HEK293 (cell line): ENCODE results near the gene B4GAT1.
A peak's percentile ranks its signal among the peaks of the same experiment; 100 is the strongest.

ENCODE experiments used
- CTCF ChIA-PET: fragments of 350-600 bp; formaldehyde crosslinking; extraction: SDS; loops from one replicate; lab custom pipeline; 2021; ENCODE audit warnings: antibody characterized with exemption; lab: Yijun Ruan, JAX
- POLR2A ChIA-PET: fragments of 300-600 bp; formaldehyde crosslinking; extraction: SDS; loops from one replicate; lab custom pipeline; 2020; ENCODE audit warnings: antibody characterized with exemption, inconsistent platforms; lab: Yijun Ruan, JAX
- H3K27ac ChIP-seq: fragments of 200-500 bp; sonication (Bioruptor generic); 2 replicates; pipeline ENCODE4 v1.5.1; 2014; ENCODE audit warnings: low read depth, low read length, control low read depth, inconsistent platforms; ENCODE audit errors: extremely low read depth
- H3K36me3 ChIP-seq, 2 experiments: fragments of 200-500 bp in 1 of 2; sonication (Bioruptor generic) in 1 of 2; 1 replicate in 1 of 2; 2 replicates in 1 of 2; pipeline ENCODE4 v1.5.1; 2014 to 2017; ENCODE audit warnings: inconsistent platforms in 2 of 2, low read length in 2 of 2; ENCODE audit not compliant: control insufficient read depth in 2 of 2, insufficient read depth in 1 of 2
- H3K4me1 ChIP-seq: fragments of 200-500 bp; sonication (Bioruptor generic); 2 replicates; pipeline ENCODE4 v1.5.1; 2014; ENCODE audit warnings: mild to moderate bottlenecking, low read length, inconsistent platforms; ENCODE audit not compliant: control insufficient read depth, insufficient read depth
- H3K4me3 ChIP-seq: 2 replicates; pipeline ENCODE4 v1.5.1; 2011; ENCODE audit warnings: low read depth, mild to moderate bottlenecking, control low read depth, low read length, moderate library complexity
- H3K9me3 ChIP-seq: fragments of 200-500 bp; sonication (Bioruptor generic); 2 replicates; pipeline ENCODE4 v1.5.1; 2014; ENCODE audit warnings: low read depth, low read length, inconsistent platforms; ENCODE audit not compliant: control insufficient read depth, insufficient read depth
- GFI1B ChIP-seq: fragments of 450-650 bp; formaldehyde crosslinking; IDR thresholded peaks from 2 replicates; pipeline ENCODE4 v1.5.1; 2016; ENCODE audit warnings: missing biosample characterization, missing genetic modification characterization
- KLF7 ChIP-seq: fragments of 450-650 bp; formaldehyde crosslinking; IDR thresholded peaks from 2 replicates; pipeline ENCODE4 v1.5.1; 2016; ENCODE audit warnings: missing biosample characterization, missing genetic modification characterization, borderline replicate concordance
- KLF8 ChIP-seq: fragments of 450-650 bp; formaldehyde crosslinking; IDR thresholded peaks from 2 replicates; pipeline ENCODE4 v1.5.1; 2016; ENCODE audit warnings: missing biosample characterization, missing genetic modification characterization
- OSR2 ChIP-seq: fragments of 450-650 bp; formaldehyde crosslinking; IDR thresholded peaks from 2 replicates; pipeline ENCODE4 v1.5.1; 2016; ENCODE audit warnings: missing biosample characterization, missing genetic modification characterization
- SALL2 ChIP-seq: fragments of 450-650 bp; formaldehyde crosslinking; IDR thresholded peaks from 2 replicates; pipeline ENCODE4 v1.5.0; 2017; ENCODE audit warnings: missing biosample characterization, mild to moderate bottlenecking, missing genetic modification characterization, borderline replicate concordance
- SP2 ChIP-seq: fragments of 450-650 bp; formaldehyde crosslinking; IDR thresholded peaks from 2 replicates; pipeline ENCODE4 v1.5.1; 2016; ENCODE audit warnings: missing biosample characterization, missing genetic modification characterization
- WT1 ChIP-seq: fragments of 450-650 bp; formaldehyde crosslinking; IDR thresholded peaks from 2 replicates; pipeline ENCODE4 v1.5.1; 2016; ENCODE audit warnings: missing biosample characterization, missing genetic modification characterization
- ZBTB21 ChIP-seq: fragments of 450-650 bp; formaldehyde crosslinking; IDR thresholded peaks from 2 replicates; pipeline ENCODE4 v1.5.1; 2017; ENCODE audit warnings: missing biosample characterization, missing genetic modification characterization
- ZBTB8A ChIP-seq: fragments of 450-650 bp; formaldehyde crosslinking; IDR thresholded peaks from 2 replicates; pipeline ENCODE4 v1.5.1; 2016; ENCODE audit warnings: missing biosample characterization, missing genetic modification characterization
- ZFHX2 ChIP-seq: fragments of 450-650 bp; formaldehyde crosslinking; conservative IDR thresholded peaks from 2 replicates; pipeline ENCODE4 v1.5.1; 2016; ENCODE audit warnings: missing biosample characterization, missing genetic modification characterization
- ZNF2 ChIP-seq: fragments of 450-650 bp; formaldehyde crosslinking; IDR thresholded peaks from 2 replicates; pipeline ENCODE4 v1.5.1; 2016; ENCODE audit warnings: missing biosample characterization, missing genetic modification characterization
- ZNF214 ChIP-seq: fragments of 450-650 bp; formaldehyde crosslinking; IDR thresholded peaks from 2 replicates; pipeline ENCODE4 v1.5.1; 2017; ENCODE audit warnings: missing biosample characterization, mild to moderate bottlenecking, missing genetic modification characterization, borderline replicate concordance
- ZNF341 ChIP-seq: fragments of 450-650 bp; formaldehyde crosslinking; IDR thresholded peaks from 2 replicates; pipeline ENCODE4; 2016; ENCODE audit warnings: low read depth, missing biosample characterization, missing genetic modification characterization
- ZNF521 ChIP-seq: fragments of 450-650 bp; formaldehyde crosslinking; IDR thresholded peaks from 2 replicates; pipeline ENCODE4 v1.5.1; 2017; ENCODE audit warnings: missing biosample characterization, mild to moderate bottlenecking, missing genetic modification characterization
- ZNF585B ChIP-seq: fragments of 450-650 bp; formaldehyde crosslinking; IDR thresholded peaks from 2 replicates; pipeline ENCODE4 v1.5.1; 2016; ENCODE audit warnings: missing biosample characterization, missing genetic modification characterization
- ZNF658 ChIP-seq: fragments of 450-650 bp; formaldehyde crosslinking; IDR thresholded peaks from 2 replicates; pipeline ENCODE4; 2016; ENCODE audit warnings: missing biosample characterization, missing genetic modification characterization
- ZNF701 ChIP-seq: fragments of 450-650 bp; formaldehyde crosslinking; IDR thresholded peaks from 2 replicates; pipeline ENCODE4 v1.5.1; 2016; ENCODE audit warnings: missing biosample characterization, missing genetic modification characterization
- ZSCAN30 ChIP-seq: fragments of 450-650 bp; IDR thresholded peaks from 2 replicates; pipeline ENCODE4 v1.5.1; 2018; ENCODE audit warnings: missing biosample characterization, mild to moderate bottlenecking, missing genetic modification characterization, moderate library complexity
- ZXDB ChIP-seq: fragments of 450-650 bp; formaldehyde crosslinking; IDR thresholded peaks from 2 replicates; pipeline ENCODE4 v1.5.1; 2016; ENCODE audit warnings: missing biosample characterization, missing genetic modification characterization
- TF ChIP-seq, protein P1 (sequence below): fragments of 450-650 bp; formaldehyde crosslinking; IDR thresholded peaks from 2 replicates; pipeline ENCODE4 v1.5.1; 2017; ENCODE audit warnings: missing biosample characterization, missing genetic modification characterization
- TF ChIP-seq, protein P2 (sequence below): fragments of 450-650 bp; formaldehyde crosslinking; IDR thresholded peaks from 2 replicates; pipeline ENCODE4 v1.5.1; 2016; ENCODE audit warnings: missing biosample characterization, missing genetic modification characterization
- TF ChIP-seq, protein P3 (sequence below): fragments of 450-650 bp; formaldehyde crosslinking; IDR thresholded peaks from 2 replicates; pipeline ENCODE4 v1.5.1; 2016; ENCODE audit warnings: missing biosample characterization, missing genetic modification characterization, low read depth

The B4GAT1 gene

DNA sequence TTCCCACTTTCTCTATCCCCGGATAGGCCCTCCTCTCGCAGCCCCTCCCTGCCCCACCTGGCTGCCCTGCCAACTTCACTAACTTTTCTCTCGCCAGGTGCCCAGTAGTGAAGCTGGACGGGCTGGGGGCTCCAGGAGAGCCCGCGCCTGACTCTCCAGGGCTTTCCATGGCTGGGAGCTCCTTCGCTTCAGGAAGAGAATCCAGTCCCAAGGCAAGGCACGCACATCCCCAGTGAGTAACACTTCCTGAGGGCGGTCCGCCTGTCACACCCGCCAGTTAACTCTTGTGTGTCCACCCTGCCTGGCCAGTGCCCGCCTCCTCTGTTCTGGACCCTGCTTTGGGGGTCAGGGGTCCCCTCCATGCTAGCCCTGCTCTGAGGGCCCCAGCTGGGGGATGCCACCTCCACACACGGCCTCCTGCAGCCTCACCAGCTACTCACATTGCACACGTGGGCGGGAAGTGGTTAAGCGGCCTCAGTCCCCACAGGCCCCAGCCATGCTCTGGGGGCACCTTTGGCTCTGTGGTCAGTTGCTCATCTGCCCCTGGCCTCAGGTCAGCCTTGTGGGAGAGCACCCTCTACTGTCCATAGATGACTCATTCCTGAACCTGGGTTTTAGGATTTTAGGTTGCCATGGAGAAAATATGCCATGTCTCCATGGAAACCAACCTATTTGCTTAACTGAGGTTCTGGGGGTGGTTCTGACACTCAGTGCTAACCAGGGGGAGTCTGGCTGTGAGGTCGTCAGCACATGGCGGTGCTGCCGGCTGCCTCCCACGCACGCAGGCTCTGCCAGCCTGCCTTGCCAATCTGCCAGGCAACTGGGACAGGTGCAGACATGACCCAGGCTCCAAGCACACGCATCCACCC, 11.0 kb downstream of the B4GAT1 start, which contains the start of gene RIN1 (continued):
- TF ChIP-seq ZFHX2 (tag by site-specific recombination) (peak; percentile 88), GFI1B (no peak), ZNF214 (tag by site-specific recombination) (no peak), ZBTB8A (no peak), ZXDB (tag by site-specific recombination) (0 out of 2 replicates have a peak, but pooled peaks have one; percentile 23), ZBTB21 (no peak)
- TF ChIP-seq, protein P1, sequence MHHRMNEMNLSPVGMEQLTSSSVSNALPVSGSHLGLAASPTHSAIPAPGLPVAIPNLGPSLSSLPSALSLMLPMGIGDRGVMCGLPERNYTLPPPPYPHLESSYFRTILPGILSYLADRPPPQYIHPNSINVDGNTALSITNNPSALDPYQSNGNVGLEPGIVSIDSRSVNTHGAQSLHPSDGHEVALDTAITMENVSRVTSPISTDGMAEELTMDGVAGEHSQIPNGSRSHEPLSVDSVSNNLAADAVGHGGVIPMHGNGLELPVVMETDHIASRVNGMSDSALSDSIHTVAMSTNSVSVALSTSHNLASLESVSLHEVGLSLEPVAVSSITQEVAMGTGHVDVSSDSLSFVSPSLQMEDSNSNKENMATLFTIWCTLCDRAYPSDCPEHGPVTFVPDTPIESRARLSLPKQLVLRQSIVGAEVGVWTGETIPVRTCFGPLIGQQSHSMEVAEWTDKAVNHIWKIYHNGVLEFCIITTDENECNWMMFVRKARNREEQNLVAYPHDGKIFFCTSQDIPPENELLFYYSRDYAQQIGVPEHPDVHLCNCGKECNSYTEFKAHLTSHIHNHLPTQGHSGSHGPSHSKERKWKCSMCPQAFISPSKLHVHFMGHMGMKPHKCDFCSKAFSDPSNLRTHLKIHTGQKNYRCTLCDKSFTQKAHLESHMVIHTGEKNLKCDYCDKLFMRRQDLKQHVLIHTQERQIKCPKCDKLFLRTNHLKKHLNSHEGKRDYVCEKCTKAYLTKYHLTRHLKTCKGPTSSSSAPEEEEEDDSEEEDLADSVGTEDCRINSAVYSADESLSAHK (tag by site-specific recombination), result no peak

DNA sequence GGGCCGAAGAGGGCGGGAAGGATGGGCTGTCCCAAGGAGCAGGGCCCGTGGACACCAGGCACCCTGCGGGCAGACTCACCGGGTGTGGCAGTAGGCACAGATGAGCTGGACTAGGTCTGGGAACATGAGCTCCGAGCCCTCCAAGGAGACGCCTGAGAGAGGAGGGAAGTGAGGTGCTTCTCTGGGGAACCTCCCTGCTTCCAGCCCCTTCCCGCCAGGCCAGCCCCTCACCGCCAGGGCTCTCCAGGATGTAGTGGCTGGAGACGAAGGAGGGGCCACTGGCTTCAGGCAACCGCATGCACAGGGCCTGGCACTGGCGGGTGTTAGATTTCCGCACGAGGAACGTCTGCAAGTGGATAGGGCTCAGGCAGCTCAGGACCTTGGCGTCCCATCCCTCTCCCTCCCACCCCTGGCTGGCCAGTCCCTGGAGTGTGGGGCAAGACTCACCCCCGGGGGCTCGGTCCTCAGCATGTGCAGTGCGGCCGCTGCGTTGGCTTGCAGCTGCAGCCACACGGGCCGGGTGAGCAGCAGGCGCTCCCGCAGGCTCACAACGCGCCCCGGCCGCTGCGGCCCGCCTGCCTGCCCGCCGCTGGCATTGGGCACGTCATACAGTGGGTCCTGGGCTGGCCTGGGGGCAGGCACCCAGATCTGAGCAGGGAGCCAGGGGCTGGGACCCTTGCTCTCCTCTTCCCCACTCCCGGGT, 11.7 kb downstream of the B4GAT1 start:
- ChIA-PET POLR2A (interaction anchor here (0.7 to 1.9 kb wide), 8 partner anchors 9 to 47 kb away, joined by 3 to 10 read pairs (median 3); partner anchors contain the start of genes B4GAT1, BRMS1, CD248 and YIF1A), CTCF (interaction anchor here (0.6 to 3.1 kb wide), 9 partner anchors 10 to 702 kb away, joined by 3 to 19 read pairs (median 4); no protein-coding TSS in a partner anchor)
- H3K36me3 ChIP-seq, result peaks cover 0 to 34% of the 10 kb centered on the region in 2 experiments; a peak in 1 of 3 replicates
- H3K4me1 ChIP-seq, result no peaks in the 10 kb centered on the region
- no peak overlapping the region for H3K27ac ChIP-seq
- TF ChIP-seq ZNF521 (no peak), ZNF585B (no peak), WT1 (no peak), ZNF658 (tag by site-specific recombination) (no peak), ZNF341 (tag by site-specific recombination) (no peak), KLF7 (tag by site-specific recombination) (no peak), KLF8 (tag by site-specific recombination) (no peak), OSR2 (tag by site-specific recombination) (no peak), ZNF2 (tag by site-specific recombination) (no peak), SALL2 (no peak), ZNF701 (tag by site-specific recombination) (no peak), SP2 (tag by site-specific recombination) (peak; percentile 28; the same call in 1 of the 2 replicates), ZSCAN30 (no peak)
- TF ChIP-seq, protein P2, sequence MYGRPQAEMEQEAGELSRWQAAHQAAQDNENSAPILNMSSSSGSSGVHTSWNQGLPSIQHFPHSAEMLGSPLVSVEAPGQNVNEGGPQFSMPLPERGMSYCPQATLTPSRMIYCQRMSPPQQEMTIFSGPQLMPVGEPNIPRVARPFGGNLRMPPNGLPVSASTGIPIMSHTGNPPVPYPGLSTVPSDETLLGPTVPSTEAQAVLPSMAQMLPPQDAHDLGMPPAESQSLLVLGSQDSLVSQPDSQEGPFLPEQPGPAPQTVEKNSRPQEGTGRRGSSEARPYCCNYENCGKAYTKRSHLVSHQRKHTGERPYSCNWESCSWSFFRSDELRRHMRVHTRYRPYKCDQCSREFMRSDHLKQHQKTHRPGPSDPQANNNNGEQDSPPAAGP (tag by site-specific recombination), result peak; percentile 38; the same call in 1 of the 2 replicates
- TF ChIP-seq, protein P3, sequence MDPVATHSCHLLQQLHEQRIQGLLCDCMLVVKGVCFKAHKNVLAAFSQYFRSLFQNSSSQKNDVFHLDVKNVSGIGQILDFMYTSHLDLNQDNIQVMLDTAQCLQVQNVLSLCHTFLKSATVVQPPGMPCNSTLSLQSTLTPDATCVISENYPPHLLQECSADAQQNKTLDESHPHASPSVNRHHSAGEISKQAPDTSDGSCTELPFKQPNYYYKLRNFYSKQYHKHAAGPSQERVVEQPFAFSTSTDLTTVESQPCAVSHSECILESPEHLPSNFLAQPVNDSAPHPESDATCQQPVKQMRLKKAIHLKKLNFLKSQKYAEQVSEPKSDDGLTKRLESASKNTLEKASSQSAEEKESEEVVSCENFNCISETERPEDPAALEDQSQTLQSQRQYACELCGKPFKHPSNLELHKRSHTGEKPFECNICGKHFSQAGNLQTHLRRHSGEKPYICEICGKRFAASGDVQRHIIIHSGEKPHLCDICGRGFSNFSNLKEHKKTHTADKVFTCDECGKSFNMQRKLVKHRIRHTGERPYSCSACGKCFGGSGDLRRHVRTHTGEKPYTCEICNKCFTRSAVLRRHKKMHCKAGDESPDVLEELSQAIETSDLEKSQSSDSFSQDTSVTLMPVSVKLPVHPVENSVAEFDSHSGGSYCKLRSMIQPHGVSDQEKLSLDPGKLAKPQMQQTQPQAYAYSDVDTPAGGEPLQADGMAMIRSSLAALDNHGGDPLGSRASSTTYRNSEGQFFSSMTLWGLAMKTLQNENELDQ (tag by site-specific recombination), result no peak
- no peak overlapping the region for H3K4me3 ChIP-seq
- no peaks in the 10 kb centered on the region for H3K9me3 ChIP-seq
